ENCODE results near the gene NDUFB6. TPM values are rescaled to one million over a fixed set of nuclear protein-coding genes. Genes with fewer than 3 reads are reported as not detected.

The NDUFB6 gene
- total RNA-seq: 36.6 and 51.4 TPM in 2 replicates

DNA sequence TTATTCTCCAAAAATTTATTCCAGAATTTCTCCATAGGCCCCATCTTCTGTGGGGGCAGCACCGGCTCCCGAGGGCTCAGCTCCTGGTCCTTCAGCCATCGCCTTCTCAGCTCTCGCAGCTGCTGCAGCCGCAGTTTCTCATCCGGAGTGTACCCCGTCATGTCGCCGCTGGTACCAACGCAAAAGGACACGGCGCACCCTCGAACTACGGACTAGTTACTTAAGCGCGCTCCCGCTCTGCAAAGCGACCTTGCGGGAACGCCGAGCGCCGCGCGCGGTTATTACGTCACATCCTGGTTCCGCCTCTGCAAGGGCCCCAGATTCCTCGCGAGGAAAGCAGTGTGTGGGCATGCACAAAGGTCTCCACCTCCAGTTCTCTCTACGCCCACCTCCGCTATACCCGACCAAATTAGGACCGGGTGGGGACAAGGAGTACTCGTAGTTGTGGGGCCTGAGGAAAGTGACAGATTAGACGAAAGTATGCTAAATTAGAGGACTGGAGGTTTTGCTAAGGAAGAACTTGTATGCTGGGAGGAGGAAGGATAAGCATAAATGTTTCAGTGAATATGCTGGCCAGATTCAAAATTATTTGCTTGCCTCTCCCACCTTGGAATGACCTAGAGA lies at the start of gene NDUFB6:
NDUFB6 (minus strand) TSS at position 260 of the 624 bp plus-strand sequence; CDS start at position 161, 99 bp downstream.

GRCh38 chr9:32552172-32552872 lies 20.6 kb downstream of the NDUFB6 start, which contains the start of the genes SMIM27 and TOPORS:
TSS of gene SMIM27 (plus strand) at chr9:32552327. CDS start at chr9:32552435, 108 bp downstream.
TSS of gene TOPORS (minus strand) at chr9:32552586. CDS start at chr9:32552436, 150 bp downstream.

DNA sequence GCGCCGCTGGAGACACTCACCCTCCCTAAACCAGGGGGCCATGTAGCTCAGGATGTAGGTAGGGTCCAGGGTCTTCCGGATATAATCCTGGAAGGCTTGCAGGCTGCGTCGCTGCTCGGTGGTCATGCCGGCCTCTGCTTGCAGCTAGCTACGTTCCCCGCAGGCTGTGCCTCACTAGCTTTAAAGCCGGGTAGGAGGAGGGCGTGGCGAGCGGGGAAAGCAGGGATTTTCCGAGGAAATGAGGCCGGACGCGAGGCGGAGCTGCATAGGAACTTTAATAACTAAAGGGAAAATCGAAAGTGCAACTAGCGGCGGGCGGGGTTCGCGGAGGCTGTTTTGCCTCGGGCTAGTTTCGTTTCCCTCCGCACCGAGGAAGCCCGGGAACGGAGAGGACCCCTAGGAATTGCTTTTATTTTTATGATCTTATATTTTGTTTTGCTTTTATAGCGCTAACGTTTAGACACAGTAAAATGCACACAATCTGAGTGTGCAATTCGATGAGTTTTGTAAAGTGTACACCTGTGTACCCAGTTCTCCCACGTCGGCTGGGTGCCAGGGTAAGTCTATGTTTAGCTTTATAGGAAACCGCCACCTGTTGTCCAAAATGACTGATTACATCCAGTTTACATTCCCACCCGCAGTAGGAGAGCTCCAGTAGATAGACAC lies 46.8 kb downstream of the NDUFB6 start, which contains the start of gene RIGI:
RIGI (minus strand) TSS at position 156 of the 666 bp plus-strand sequence; CDS start at position 126, 30 bp downstream.

Other genes starting within 250 kb of the NDUFB6 start
- gene ACO1, start 188.5 kb downstream of the NDUFB6 start, total RNA-seq: 63.4 and 103 TPM in 2 replicates
- gene RIGI, start 47.0 kb downstream of the NDUFB6 start, total RNA-seq: 5.2 and 6.3 TPM in 2 replicates
- 2.9 and 4.4 TPM in 2 replicates for gene SMIM27, start 20.8 kb downstream of the NDUFB6 start, total RNA-seq
- gene TOPORS, start 20.6 kb downstream of the NDUFB6 start, total RNA-seq: 14.1 and 14.6 TPM in 2 replicates
- not detected in 2 replicates for gene TAF1L, start 62.5 kb upstream of the NDUFB6 start, total RNA-seq
- not detected in 2 replicates for gene TMEM215, start 210.4 kb upstream of the NDUFB6 start, total RNA-seq

All from cardiac atrium fibroblast (primary cell).